Measurements from ENCODE around the gene HERPUD1.

- no peak for TF ChIP-seq CTCF (conservative IDR thresholded peaks at IDR 0.05)
- no peak for TF ChIP-seq ZFX (IDR thresholded peaks at IDR 0.05)
Measured at GRCh38 chr16:56941092-56941491, 9.2 kb downstream of the HERPUD1 start.
